ENCODE data around the gene MARCHF2.
"Not testable (repeated sequence)": the region's sequence is repeated elsewhere in the genome, so short reads cannot be mapped to it uniquely, and the experiment has no call there.

MARCHF2 gene

DNA sequence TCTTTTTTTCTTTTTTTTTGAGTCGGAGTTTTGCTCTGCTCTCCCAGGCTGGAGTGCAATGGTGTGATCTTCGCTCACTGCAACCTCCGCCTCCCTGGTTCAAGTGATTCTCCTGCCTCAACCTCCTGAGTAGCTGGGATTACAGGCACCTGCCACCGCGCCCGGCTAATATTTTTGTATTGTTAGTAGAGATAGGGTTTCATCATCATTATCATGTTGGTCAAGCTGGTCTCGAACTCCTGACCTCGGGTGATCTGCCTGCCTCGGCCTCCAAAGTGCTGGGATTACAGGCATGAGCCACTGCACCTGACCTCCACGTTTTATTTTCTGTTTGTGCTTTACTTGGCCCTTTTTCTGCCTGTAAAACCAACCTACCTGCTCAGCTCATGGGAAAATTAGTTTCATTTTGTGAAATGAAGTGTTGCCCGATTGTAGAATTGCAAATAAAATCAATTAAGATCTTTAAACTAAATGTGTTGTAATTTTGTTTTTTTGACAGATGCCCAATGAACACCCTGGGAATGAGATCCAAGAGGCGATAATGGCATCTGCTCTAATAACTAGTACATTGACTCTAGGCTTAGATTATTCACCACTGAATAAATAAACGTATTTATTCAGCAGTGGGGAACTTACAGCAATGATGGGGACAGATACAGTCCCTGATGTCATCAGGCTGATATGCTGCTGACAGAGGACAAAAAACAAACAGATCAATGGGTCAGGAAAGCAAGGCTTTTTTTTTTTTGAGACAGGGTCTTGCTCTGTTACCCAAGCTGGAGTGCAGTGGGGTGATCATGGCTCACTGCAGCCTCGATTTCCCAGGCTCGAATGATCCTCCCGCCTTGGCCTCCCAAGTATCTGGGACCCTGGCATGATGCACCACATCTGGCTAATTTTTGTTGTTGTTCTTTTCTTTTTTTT is 25.2 kb upstream of the MARCHF2 start:
- no peak for DNase-seq

DNA sequence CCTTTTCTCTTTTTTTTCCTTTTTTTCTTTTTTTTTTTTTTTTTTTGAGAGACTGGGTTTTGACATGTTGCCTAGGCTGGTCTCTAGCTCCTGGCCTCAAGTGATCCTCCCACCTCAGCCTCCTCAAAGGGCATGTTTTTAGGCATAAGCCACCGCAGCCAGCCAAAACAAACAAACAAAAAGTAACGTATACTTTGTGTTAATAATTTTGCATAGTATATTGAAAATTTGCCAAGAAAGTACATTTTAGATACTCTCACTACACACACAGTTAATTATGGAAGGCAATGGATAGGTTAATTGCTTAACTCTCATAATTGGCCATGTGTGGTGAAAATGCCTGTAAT is 24.5 kb upstream of the MARCHF2 start:
- no peak for DNase-seq

DNA sequence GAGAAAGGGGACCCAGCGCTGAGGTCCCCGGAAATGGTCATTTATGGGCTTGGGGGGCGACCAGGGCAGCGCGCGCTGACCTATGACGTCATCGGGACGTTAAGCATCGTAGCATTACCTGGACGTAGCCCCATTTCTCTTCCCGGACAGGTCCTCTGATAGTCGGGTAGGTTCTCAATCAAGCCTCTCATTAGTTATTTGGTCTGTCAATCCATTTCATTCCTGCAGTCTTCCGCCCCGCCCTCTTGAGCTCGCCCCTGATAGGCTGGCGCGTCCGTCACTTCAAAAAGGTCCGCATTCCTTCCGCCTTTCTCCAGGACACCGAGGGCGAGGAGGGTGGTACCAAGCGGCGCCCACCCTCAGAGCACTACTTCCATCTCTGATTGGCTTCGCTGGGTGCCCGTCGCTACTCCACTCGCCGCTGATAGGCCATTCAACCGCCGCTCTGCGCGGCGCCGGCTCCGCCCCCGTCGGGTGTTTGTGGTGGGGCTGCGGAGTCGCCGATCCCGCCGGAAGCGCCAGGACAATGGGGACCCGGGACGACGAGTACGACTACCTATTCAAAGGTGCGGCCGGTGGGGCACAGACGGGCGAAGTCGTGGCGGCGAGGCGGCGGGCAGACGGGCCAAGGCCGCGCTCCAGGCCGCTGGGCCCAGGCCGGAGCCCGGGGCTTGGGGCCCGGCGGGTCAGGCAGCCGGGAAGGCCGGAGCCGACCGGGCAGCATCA is 23.1 kb upstream of the MARCHF2 start, which contains the start of gene RAB11B:
Gene RAB11B, plus strand, starts transcription at position 470 of the 726 bp plus-strand sequence. Its CDS starts 57 bp downstream, at position 527.
- peak; percentile 100 for DNase-seq

DNA sequence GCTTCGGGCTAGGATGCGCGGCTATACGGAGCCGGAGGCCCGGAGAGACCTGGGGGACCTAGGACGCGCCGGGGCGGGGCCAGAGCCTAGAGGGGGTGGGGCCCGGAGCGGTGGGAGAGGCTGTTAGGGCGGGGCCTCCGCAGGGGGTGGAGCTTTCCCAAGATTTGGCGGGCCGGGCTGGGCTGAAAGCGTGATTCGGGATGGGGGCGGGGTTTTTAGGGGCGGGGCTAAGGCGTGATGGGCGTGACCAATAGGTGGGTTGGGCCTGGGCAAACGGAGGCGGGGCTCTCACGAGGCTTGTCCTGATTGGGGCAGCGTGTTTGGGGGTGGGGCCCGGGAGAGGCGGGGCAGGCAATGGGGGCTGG is 22.5 kb upstream of the MARCHF2 start:
- peak; percentile 64 for DNase-seq

DNA sequence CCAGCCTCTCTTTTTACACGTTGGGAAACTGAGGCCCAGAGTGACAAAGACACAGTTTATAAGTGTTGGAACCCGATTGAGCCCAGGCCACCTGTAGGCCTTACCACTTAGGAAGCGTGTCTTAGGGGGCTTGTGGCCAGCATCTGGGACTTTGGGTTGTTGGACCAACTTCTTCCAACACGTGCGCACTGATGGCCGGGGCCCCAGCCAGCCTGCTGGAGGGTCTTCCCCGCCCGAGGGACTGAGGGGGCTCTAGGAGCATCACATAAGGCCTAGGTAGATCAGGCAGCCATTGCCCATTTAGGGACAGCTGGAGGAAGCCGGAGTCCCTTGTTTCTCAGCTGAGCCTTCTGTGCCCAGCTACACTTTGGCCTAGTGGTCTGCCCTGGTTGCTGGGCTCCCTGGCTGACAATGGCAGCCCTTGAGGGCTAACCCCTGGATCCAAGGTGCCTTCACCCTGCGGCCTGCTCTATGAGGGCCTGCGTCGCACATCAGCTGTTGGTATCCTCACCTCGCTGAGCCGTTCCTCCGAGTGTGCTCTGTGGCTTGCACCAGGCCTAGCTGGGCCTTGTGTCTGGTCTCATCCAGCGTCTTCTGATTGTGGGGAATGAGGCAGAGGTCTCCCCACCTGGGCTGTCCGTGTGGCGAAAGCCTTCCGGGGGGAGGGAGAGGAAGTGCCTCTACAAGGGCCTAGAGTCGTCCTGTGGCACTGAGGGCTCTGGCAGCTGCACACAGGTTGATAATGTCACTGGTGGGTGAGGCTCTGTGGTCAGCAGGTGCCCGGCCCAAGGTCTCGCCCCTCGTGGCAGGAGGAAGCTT is 21.7 kb upstream of the MARCHF2 start:
- DNase-seq = no peak

DNA sequence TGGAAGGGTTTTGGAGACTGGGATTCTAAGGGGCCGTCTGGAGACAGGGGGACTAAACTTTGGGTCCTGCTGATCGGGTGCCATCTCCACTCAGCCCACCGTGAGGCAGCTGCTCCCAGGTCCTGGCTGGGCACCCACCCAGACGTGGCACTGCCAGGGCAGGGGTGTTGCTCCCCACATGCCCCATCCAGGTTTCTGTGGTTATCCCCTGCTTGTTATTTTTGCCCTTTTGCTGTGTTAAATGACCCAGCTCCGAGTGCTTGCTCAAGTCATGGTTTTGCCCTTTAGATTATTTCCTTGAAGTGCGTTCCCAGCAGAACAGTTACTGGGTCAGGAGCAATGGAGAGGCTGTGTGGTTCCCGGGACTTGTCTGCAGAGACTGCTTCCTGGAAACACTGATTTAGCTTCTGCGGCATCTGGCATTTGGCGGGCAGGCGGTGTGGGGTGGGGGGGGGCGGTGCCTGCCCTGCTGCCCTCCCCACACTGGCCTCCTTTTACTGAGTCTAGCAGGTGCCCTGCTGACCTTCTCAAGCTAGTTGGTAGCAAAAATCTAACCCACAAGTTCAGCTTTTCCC is 21.0 kb upstream of the MARCHF2 start:
- DNase-seq = peak; percentile 13

DNA sequence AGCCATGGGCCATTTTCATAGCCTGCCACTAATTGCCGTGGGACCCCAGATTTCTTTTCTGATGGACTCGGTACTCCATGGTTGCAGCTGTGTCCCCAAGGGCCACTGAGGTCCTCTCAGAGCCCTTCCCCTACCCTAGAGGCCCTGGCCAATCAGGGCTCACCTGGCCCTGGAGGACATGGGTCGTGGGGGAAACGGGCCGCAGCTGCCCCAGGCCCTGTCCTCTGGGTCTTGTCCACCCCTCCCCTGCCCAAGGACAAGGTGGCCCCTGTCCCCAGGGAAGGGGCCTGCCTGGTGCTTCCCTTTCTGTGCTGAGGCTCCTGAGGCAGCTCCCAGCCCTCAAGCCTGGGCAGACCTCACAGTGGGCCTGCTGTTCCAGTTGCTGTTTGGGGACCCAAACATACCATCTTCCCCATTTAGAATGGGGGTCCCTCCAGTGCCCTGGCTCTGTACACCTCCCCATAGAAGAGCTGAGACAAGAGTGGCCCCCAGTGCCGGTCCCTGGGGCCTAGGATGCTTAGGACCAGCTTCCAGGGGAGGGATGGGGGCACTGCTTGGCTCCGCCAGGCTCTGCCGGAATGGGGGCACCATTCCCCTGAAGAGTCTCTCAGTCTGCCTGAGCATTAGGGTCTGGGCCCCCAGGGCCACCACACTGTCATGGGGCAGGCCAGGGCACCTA is 19.8 kb upstream of the MARCHF2 start:
- DNase-seq = no peak

DNA sequence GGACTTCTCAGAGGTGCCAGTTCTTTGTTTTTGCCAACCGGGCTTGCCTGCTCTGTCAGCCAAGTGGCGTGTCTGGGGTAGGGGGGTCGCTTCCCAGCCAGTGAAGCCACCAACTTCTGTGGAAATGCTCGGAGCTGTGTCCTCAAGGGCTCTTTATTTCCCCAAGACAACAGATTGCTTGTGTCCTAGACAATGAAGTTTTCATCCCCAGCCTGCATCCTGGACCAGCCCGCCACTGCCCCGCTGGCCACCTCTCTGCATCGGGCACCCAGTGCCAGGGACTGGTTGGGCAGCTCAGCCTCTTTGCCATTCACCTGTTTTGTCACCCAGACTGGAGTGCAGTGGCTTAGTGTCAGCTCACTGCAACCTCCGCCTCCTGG is 19.2 kb upstream of the MARCHF2 start:
- DNase-seq = no peak

DNA sequence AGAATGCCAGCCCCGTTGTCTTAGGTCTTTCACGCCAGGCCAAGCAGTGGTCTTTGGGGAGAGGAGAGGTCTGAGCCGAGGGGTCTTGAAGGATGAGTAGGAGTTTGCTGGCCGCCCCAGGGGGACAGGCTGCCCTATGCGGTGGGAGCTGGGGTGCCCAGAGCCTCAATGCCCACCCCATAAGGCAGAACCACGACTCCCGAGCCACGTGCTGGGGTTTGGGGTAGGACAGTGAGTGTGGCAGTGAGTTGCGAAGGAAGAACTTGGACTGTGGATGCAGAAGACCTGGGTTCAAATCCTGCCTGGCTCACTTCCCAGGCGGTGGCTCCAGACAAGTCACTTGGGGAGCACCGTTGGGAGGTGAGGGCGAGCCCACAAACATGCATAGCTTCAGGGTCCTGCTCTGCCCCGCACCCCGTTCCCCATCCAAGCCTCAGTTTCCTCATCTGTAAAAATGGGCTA is 17.5 kb upstream of the MARCHF2 start:
- DNase-seq = no peak

DNA sequence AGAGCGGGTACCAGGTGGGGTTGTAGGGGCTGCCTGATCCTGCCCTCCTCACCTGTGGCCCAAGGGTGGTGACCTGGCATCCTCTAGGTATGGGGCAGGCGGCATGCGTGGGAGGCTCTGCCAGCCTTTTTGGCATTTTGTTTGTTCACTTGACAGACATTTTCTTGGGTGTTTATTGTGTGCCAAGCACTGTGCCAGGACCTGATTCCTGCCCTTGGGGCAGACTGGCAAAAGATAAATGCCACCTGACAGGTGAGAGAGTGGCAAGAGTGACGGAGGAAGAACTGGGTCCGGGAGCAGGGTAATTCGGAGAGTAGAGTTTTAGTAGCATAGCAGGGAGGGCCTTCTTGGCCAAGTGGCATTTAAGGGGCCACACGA is 16.9 kb upstream of the MARCHF2 start:
- DNase-seq = no peak

DNA sequence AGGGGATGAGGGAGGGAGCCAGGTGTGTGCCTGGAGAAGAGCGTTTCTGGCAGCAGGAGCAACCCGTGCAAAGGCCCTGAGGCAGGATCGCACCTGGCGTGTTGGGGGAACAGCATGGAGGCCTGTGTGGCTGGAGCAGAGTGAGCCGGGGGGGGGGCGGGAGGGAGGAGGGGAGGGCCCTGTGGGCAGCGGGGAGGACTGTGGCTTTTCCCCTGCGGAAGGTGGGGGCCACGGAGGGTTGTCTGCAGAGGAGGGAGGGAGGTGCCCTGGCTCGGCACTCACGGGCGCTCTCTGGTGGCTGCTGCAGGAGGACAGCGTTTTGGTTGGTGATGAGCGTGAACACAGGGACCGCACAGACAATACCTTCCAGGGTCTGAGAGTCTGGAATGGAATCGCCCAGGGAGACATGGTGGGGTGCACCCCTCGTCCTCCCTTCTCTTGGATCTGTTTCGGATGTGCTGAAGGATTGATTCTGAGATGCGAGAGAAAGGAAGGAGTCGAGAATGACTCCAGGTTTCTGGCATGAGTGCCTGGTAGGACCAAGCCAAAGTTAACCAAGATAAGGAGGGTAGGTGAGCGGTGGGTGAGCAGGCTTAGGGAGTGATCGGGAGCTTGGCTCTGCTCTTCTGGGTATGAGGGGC is 16.4 kb upstream of the MARCHF2 start:
- DNase-seq = peak; percentile 28

DNA sequence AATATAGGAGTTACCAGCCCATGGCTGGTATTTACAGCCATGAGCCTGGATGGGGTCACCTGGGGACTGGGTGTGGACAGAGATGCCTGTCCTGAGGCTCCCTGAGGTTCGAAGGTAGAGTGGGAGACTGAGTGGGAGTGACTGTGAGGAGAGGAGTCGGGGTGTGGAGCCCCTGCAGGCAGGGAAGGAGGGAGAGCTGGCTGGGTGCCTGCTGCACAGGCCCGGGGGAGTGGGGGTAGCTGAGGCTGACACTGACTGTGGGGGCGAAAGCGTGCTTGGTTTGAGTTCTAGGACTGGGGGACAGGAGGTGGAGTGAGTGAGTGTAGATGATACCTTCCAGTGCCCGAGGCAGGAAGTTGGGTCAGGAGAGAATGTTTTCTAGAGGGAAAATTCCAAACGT is 15.8 kb upstream of the MARCHF2 start:
- no peak for DNase-seq

DNA sequence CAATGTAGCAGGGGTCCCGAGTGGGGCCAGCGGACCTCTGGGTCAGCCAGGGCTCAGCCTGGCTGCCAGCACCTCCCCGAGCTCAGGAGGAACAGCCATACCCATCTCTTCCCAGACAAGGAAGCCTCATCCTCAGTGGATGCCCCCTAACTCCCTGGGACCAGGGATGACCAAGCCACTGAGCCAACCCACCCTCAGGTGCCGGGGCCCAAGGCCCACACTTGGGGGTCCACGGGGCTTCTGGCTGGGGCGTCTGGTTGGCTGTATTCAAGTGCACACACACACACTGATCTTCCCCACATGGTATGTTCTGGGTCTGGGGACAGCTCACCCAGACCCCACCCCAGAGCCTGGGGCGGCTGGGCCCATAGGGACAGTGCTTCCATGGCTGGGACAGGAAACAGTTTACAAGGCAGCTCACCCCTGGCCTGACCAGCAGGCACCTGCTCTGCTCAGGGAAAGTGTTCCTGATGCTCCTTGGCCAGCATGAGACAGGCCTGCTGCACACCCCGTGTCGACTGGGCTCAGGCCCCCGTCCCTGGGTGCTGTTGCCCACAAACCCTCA is 15.3 kb upstream of the MARCHF2 start:
- no peak for DNase-seq

DNA sequence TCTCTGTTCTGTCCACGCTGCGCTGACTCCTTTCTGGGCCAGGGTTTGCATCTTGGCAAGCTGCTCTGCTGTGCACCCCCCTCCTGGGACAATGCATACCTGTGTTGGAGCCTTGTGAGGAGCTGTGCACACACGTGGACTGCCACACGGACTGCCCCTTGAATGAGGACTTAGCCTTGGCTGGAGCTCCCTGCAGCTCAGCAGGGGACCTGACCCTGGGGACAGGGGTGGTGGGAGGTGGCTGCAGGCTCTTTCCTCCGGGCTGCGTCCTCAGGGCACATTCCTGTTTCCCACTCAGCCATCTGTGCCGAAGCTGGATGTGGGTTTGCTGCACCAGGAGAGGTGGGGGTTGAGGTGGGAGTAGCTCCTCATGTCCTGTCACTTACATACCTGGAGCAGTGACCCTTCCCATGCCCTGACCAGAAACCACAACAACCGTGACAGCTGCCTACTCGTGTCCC is 14.8 kb upstream of the MARCHF2 start:
- peak; percentile 69 for DNase-seq

DNA sequence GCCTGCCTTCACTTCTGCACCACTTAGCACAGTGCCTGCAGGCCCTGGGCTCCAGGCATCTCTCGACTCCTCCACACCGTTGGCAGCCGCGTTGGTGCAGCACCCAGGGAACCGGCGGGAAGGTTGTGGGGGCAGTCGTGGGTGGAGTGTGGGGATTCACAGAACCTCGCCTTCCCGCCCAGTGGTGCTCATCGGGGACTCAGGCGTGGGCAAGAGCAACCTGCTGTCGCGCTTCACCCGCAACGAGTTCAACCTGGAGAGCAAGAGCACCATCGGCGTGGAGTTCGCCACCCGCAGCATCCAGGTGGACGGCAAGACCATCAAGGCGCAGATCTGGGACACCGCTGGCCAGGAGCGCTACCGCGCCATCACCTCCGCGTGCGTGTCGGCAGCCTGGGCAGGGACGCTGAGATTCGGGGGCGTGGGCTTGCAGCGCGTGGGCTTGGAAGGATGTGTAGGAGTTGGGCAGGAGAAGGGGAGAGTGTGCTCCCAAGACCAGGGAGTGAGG is 13.4 kb upstream of the MARCHF2 start:
- no peak for DNase-seq

DNA sequence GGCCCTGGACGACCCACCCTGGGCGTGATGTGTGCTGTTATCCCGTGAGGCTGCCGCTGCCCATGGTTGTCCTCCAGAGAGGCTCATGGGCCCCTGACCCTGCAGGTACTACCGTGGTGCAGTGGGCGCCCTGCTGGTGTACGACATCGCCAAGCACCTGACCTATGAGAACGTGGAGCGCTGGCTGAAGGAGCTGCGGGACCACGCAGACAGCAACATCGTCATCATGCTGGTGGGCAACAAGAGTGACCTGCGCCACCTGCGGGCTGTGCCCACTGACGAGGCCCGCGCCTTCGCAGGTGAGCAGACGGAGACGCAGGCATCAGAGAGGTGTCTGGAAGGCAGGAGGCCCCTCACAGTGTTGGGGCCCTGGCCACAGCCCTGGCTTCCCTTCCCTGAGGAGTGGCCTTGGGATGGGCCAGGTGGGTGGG is 11.1 kb upstream of the MARCHF2 start:
- DNase-seq = no peak

DNA sequence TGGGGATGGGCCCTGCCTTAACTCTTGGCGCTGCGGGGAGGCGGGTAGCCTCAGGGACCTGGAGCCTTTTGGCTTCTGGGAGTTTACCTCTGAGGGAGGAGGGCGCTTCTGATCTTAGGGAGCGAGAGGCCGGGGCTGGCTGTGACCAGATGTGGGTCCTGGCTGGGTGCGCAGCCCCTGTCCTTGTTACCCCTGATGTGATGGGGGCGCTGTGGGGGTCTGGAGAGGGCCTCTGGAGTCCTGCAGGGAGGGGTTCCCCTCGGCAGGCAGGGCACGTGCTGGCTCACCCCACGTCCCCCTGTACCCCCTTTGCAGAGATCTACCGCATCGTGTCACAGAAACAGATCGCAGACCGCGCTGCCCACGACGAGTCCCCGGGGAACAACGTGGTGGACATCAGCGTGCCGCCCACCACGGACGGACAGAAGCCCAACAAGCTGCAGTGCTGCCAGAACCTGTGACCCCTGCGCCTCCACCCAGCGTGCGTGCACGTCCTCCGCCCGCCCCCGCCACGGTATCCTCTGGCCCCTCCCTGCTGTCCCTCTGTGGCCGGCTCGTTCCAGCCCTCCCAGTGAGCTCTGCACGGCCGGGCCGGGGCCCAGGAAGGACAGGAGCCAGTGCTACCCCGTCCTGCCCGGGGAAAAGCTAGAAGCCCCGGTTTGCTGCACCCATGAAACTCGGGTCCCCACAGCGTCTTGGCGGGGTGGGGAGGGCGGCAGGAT is 9.8 kb upstream of the MARCHF2 start:
- no peak for DNase-seq

DNA sequence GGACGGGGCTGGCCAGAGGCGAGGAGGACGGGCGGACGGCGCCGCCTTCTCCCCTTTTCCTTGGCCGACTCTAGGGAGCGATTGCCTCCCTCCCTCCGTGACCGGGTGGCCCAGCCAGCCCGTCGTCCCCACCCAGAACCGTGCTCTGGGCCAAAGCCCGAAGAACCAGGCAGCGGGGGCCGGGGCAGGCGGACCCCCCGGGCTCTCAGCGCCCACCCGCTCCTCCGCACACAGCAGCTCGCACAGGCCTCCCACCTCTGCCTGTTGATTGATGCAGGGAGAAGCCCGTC is 9.3 kb upstream of the MARCHF2 start:
- DNase-seq = no peak

DNA sequence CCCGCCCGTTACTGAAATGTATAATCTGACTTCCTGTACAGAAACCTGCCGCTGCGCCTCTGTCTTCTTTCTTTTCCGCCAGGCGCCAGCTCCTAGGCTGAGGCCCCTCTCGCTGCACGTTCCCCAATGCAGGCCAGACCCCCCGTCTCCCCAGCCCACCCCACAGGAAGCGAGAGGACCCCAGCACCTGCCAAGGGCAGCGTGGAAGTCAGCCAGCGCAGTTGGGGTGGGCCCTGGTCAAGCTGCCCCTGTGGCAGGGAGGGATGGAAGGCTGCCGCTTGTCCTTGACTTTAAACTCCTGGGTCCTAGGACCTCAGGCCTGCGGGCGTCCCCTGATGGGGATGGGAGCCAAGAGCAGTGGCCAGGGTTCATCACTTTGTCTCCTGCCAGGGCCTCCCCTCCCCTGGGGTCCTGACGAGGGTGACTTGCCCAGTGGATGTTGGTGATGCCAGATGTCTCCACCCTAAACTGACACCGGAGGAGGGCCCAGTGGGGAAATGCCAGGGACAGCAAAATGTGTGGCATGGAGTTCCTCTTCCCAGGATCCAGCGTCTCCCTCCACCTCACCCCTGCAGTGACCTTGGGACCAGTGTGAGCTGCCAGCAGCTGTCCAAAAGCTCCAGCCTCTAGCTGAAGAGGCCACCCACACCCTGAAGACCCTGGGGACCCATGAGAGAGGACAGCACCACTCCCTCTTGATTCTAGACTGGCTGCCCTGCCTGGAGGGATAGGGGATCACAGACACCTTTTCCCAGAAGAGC is 8.5 kb upstream of the MARCHF2 start:
- DNase-seq = no peak

DNA sequence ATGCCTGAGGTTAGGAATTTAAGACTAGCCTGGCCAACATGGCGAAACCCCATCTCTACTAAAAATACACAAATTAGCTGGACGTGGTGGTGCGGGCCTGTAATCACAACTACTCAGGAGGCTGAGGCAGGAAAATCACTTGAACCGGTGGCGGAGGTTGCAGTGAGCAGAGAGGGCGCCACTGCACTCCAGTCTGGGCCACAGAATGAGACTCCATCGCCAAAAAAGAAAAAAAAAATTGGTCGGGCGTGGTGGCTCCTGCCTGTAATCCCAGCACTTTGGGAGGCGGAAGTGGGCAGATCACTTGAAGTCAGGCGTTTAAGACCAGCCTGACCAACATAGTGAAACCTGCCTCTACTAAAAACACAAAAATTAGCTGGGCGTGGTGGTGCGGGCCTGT is 2.4 kb upstream of the MARCHF2 start:
- not testable (repeated sequence) for DNase-seq
